OCI-M2 (cell line): ENCODE data around the gene CCDC7.
"Not testable (repeated sequence)": the region's sequence is repeated elsewhere in the genome, so short reads cannot be mapped to it uniquely, and the experiment has no call there.

Source experiments
- DNase-seq: peaks from one replicate; lab custom pipeline; 2025; ENCODE audit not compliant: unreplicated experiment; lab: John Stamatoyannopoulos, UW

Gene CCDC7

GRCh38 chr10:32548208-32548607 is 102.3 kb downstream of the CCDC7 start:
- DNase-seq = no peak

GRCh38 chr10:32556783-32557395 is 110.9 kb downstream of the CCDC7 start:
- DNase-seq = no peak

- not testable (repeated sequence) for DNase-seq
Observed at GRCh38 chr10:32562695-32563094, 116.8 kb downstream of the CCDC7 start.

GRCh38 chr10:32577448-32577847 is 131.5 kb downstream of the CCDC7 start:
- no peak for DNase-seq

- DNase-seq = no peak
Observed at GRCh38 chr10:32582946-32583345, 137.0 kb downstream of the CCDC7 start.

GRCh38 chr10:32598022-32598421 is 152.1 kb downstream of the CCDC7 start:
- not testable (repeated sequence) for DNase-seq

GRCh38 chr10:32600317-32600716 is 154.4 kb downstream of the CCDC7 start:
- no peak for DNase-seq

- not testable (repeated sequence) for DNase-seq
Observed at GRCh38 chr10:32601562-32601961, 155.6 kb downstream of the CCDC7 start.

- no peak for DNase-seq
Observed at GRCh38 chr10:32605787-32606186, 159.8 kb downstream of the CCDC7 start.

GRCh38 chr10:32610543-32610942 is 164.6 kb downstream of the CCDC7 start:
- not testable (repeated sequence) for DNase-seq

- DNase-seq = no peak
Observed at GRCh38 chr10:32616438-32616837, 170.5 kb downstream of the CCDC7 start.

- DNase-seq = no peak
Observed at GRCh38 chr10:32618482-32618881, 172.5 kb downstream of the CCDC7 start.

- no peak for DNase-seq
Observed at GRCh38 chr10:32621969-32622368, 176.0 kb downstream of the CCDC7 start.

GRCh38 chr10:32622409-32622808 is 176.5 kb downstream of the CCDC7 start:
- DNase-seq = no peak

GRCh38 chr10:32627183-32627582 is 181.2 kb downstream of the CCDC7 start:
- DNase-seq = no peak

- no peak for DNase-seq
Observed at GRCh38 chr10:32629910-32630309, 184.0 kb downstream of the CCDC7 start.

- no peak for DNase-seq
Observed at GRCh38 chr10:32646535-32646934, 200.6 kb downstream of the CCDC7 start.

GRCh38 chr10:32650246-32650655 is 204.3 kb downstream of the CCDC7 start:
- DNase-seq = no peak

GRCh38 chr10:32657430-32657829 is 211.5 kb downstream of the CCDC7 start:
- DNase-seq = not testable (repeated sequence)

- no peak for DNase-seq
Observed at GRCh38 chr10:32661346-32661745, 215.4 kb downstream of the CCDC7 start.

- DNase-seq = no peak
Observed at GRCh38 chr10:32680803-32681557, 235.0 kb downstream of the CCDC7 start.

- no peak for DNase-seq
Observed at GRCh38 chr10:32684291-32684690, 238.4 kb downstream of the CCDC7 start.

- DNase-seq = no peak
Observed at GRCh38 chr10:32687116-32687515, 241.2 kb downstream of the CCDC7 start.
